ENCODE measurements around the gene RAPGEF2. TPM values are rescaled to one million over a fixed set of nuclear protein-coding genes. Genes with fewer than 3 reads are reported as not detected.

Gene RAPGEF2
- total RNA-seq, 1 experiment from 2014 or later, result 21.2 TPM

DNA sequence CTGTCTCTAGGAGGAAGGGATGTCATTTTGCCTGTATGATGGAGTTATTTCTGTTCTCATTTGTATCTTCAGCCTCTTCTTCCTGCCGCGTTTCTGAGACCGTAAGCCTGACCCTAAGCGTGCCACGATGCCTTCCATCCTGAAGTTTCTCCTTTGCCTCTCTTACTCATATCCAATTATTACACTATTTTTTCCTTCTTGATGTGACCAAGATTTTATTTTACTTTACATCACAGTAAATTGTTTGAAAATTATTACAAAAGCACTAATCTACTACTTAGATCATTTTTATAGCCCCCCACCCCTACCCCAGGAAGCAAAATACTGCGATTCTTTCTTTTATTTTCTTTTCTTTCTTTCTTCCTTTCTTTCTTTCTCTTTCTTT is 95.0 kb downstream of the RAPGEF2 start:
- no peaks in the 10 kb centered on the region for H3K27me3 ChIP-seq (ENCODE audit: low read length)
- H3K79me2 ChIP-seq (ENCODE audit: low read length), result no peaks in the 10 kb centered on the region
- no peak overlapping the region for H3K9ac ChIP-seq (ENCODE audit: low read length)
- H3K9me3 ChIP-seq (ENCODE audit: low read length), result no peaks in the 10 kb centered on the region
- no peak for DNase-seq
- ChIA-PET CTCF (no interaction called here), POLR2A (ENCODE audit: unreplicated experiment) (no interaction called here)
- no peaks in the 10 kb centered on the region for H3K4me1 ChIP-seq (ENCODE audit: insufficient read depth, low read length)
- no peaks in the 10 kb centered on the region for H4K20me1 ChIP-seq (ENCODE audit: low read length)
- H3K36me3 ChIP-seq (ENCODE audit: low read depth, low read length), result no peaks in the 10 kb centered on the region
- TF ChIP-seq EZH2 (IDR thresholded peaks at IDR 0.05; ENCODE audit: low read length, unreplicated experiment) (no peak), EZH2phosphoT487 (IDR thresholded peaks at IDR 0.05; ENCODE audit: borderline replicate concordance, low read length) (no peak)
- TF ChIP-seq, protein P1, sequence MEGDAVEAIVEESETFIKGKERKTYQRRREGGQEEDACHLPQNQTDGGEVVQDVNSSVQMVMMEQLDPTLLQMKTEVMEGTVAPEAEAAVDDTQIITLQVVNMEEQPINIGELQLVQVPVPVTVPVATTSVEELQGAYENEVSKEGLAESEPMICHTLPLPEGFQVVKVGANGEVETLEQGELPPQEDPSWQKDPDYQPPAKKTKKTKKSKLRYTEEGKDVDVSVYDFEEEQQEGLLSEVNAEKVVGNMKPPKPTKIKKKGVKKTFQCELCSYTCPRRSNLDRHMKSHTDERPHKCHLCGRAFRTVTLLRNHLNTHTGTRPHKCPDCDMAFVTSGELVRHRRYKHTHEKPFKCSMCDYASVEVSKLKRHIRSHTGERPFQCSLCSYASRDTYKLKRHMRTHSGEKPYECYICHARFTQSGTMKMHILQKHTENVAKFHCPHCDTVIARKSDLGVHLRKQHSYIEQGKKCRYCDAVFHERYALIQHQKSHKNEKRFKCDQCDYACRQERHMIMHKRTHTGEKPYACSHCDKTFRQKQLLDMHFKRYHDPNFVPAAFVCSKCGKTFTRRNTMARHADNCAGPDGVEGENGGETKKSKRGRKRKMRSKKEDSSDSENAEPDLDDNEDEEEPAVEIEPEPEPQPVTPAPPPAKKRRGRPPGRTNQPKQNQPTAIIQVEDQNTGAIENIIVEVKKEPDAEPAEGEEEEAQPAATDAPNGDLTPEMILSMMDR (conservative IDR thresholded peaks at IDR 0.05; ENCODE audit: low read depth, low read length), result no peak
- H3K27ac ChIP-seq (ENCODE audit: low read length), result no peak overlapping the region
- no peak overlapping the region for H3K4me3 ChIP-seq (ENCODE audit: low read length)
- intact Hi-C loops (cut with micrococcal nuclease), result no loop called here
- no peaks in the 10 kb centered on the region for H3F3A ChIP-seq (ENCODE audit: low read length, unreplicated experiment)
- H3K4me2 ChIP-seq (ENCODE audit: low read length), result no peak overlapping the region
- H2AFZ ChIP-seq (ENCODE audit: low read length), result no peak overlapping the region
- no peak for ATAC-seq
- no TSS peak for BruUV-seq (replicated peaks)
- no peaks in the 10 kb centered on the region for H3K9me2 ChIP-seq (replicated peaks; ENCODE audit: low read length)

DNA sequence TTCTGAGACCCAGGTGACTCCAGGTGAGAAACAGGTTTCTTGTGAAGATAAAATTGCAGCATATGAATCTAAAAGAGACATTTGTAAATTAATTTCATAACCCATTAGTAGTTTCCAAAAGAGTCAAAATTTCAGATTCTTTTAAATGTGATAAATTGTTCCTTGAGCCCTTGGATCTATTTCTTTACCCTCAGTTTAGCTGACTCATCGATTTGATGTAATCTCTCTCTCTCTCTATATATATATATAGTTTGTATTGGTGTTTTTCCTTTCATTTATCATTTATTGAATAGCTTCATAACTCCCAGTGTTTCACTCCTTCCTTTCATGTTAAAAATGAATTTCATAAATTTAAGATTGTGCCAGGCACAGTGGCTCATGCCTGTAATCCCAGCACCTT is 96.9 kb downstream of the RAPGEF2 start:
- intact Hi-C loops (cut with micrococcal nuclease), result loop anchor here (5.0 kb wide), 2 partner anchors 117 to 182 kb away; no protein-coding TSS in a partner anchor
- TF ChIP-seq EZH2 (IDR thresholded peaks at IDR 0.05; ENCODE audit: low read length, unreplicated experiment) (no peak), EZH2phosphoT487 (IDR thresholded peaks at IDR 0.05; ENCODE audit: borderline replicate concordance, low read length) (no peak)
- TF ChIP-seq, protein P1 (conservative IDR thresholded peaks at IDR 0.05; ENCODE audit: low read depth, low read length), result no peak
- ATAC-seq (no peak), DNase-seq (no peak)
- ChIA-PET CTCF (no interaction called here), POLR2A (ENCODE audit: unreplicated experiment) (no interaction called here)
- Histone ChIP-seq H3K36me3 (ENCODE audit: low read depth, low read length) (no peaks in the 10 kb centered on the region), H2AFZ (ENCODE audit: low read length) (no peak overlapping the region), H3K4me1 (ENCODE audit: insufficient read depth, low read length) (no peaks in the 10 kb centered on the region), H3K4me2 (ENCODE audit: low read length) (no peak overlapping the region), H3K27me3 (ENCODE audit: low read length) (no peaks in the 10 kb centered on the region), H3K9me3 (ENCODE audit: low read length) (no peaks in the 10 kb centered on the region), H3K9ac (ENCODE audit: low read length) (no peak overlapping the region), H3K27ac (ENCODE audit: low read length) (no peak overlapping the region), H3K79me2 (ENCODE audit: low read length) (no peaks in the 10 kb centered on the region), H3K4me3 (ENCODE audit: low read length) (no peak overlapping the region), H4K20me1 (ENCODE audit: low read length) (no peaks in the 10 kb centered on the region), H3K9me2 (replicated peaks; ENCODE audit: low read length) (no peaks in the 10 kb centered on the region), H3F3A (ENCODE audit: low read length, unreplicated experiment) (no peaks in the 10 kb centered on the region)
- BruUV-seq (replicated peaks), result no TSS peak

DNA sequence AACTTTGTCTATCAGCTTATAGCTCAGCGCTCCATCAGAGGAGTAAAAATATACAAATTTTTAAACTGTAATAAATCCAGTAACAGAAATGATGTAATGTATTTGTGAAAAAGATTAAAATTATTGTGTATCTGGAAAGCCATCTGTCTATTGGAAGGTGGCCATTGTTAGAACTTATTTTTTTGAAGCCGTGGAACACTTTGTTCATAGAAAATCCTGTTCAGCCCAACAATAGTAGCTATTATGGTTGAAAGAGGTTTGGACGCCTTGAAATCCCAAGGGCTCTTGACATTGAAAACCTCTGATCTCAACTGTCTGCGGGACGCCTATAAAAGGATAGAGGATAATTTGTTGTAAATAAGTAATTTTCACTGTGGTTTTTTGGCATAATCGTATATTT is 98.3 kb downstream of the RAPGEF2 start:
- Histone ChIP-seq H3K79me2 (ENCODE audit: low read length) (no peaks in the 10 kb centered on the region), H3K4me1 (ENCODE audit: insufficient read depth, low read length) (peaks cover 1% of the 10 kb centered on the region), H3K9me3 (ENCODE audit: low read length) (no peaks in the 10 kb centered on the region), H3K9ac (ENCODE audit: low read length) (no peak overlapping the region), H3K27me3 (ENCODE audit: low read length) (no peaks in the 10 kb centered on the region), H3K4me2 (ENCODE audit: low read length) (no peak overlapping the region), H3K4me3 (ENCODE audit: low read length) (no peak overlapping the region), H3K9me2 (replicated peaks; ENCODE audit: low read length) (no peaks in the 10 kb centered on the region), H2AFZ (ENCODE audit: low read length) (no peak overlapping the region), H3F3A (ENCODE audit: low read length, unreplicated experiment) (no peaks in the 10 kb centered on the region), H3K27ac (ENCODE audit: low read length) (no peak overlapping the region), H4K20me1 (ENCODE audit: low read length) (no peaks in the 10 kb centered on the region), H3K36me3 (ENCODE audit: low read depth, low read length) (no peaks in the 10 kb centered on the region)
- DNase-seq (no peak), ATAC-seq (no peak)
- ChIA-PET POLR2A (ENCODE audit: unreplicated experiment) (no interaction called here), CTCF (interaction anchor here (0.5 kb wide), 1 partner anchor 490 kb away, joined by 3 read pairs; no protein-coding TSS in a partner anchor)
- intact Hi-C loops (cut with micrococcal nuclease), result loop anchor here (5.0 kb wide), 2 partner anchors 116 to 181 kb away; no protein-coding TSS in a partner anchor
- BruUV-seq (replicated peaks), result no TSS peak
- TF ChIP-seq, protein P1 (conservative IDR thresholded peaks at IDR 0.05; ENCODE audit: low read depth, low read length), result no peak
